GM21619 (cell line): Measurements from ENCODE around the gene GOLGA6D.
"Not testable (repeated sequence)": the region's sequence is repeated elsewhere in the genome, so short reads cannot be mapped to it uniquely, and the experiment has no call there.

ENCODE experiments used
- ATAC-seq: cut with Tn5 transposase; IDR thresholded peaks from one replicate; pipeline ENCODE4 v1.9.1; 2021; ENCODE audit not compliant: unreplicated experiment

GOLGA6D gene

DNA sequence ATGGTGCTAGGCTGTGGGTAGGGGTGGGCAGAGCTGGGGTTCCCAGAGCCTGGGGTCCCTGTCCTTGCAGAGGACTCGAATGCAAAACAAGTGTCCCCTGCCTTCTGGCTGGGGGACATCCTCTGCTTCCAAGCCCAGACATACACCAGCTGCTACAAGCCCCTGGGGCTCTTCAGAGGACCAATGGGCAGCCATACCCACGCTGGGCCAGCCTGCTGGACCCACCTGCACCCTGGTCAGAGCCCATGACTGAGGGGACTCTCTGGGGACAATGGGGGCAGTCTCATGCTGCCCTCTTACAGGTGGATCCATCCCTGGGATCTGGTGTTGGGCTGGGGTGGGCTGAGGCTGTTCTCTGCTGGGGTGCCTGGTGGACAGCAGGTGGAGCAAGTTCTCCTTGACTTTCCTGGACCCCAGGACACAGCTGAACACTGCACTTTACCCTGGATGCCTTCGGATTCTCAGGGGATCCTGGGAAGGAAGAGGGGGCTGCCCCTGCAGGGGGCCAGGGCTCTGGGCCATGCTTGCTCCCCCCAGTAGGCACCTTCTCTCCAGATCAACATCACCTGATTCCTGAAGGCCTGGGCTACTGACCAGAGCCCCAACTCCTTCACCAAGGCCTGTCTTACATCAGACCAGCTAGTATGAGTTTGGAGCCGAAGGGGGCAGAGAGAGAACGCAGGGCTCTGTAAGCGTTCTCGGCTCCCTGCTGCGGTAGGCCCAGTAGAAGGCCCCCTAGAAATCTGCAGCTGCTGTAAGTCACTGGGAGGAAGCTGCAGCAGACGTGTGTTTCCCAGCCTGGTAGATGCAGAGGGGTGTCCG is 46.1 kb downstream of the GOLGA6D start:
- no peak for ATAC-seq

DNA sequence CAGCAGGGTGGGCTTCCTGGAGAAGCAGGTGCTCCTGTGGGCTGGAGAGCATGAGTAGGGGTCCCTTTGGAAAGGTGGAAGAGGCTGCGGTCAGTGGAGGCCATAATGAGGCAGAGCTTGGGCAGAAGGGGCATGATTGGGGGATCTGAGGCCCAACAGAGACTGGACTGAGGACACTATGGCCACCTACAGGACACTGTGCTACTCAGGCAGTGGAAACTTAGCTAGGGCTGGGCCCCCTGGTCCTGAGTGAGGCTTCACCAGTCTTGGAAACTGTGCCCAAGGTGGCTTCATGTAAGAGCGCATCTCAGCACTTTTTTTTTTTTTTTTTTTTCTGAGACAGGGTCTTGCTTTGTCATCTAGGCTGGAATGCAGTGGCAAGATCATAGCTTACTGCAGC is 46.9 kb downstream of the GOLGA6D start:
- no peak for ATAC-seq

DNA sequence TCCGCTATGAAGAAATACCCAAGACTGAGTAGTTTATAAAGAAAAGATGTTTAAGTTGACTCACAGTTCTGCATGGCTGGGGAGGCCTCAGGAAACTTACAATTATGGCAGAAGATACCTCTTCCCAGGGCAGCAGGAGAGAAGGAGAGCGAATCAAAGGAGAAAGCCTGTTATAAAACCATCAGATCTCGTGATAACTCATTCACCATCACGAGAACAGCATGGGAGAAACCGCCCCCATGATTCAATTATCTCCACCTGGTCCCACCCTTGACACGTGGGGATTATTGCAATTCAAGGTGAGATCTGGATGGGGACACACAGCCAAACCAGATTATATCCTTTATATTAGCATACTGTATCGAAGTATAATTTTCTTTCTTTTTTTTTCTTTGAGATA is 49.5 kb downstream of the GOLGA6D start:
- not testable (repeated sequence) for ATAC-seq

DNA sequence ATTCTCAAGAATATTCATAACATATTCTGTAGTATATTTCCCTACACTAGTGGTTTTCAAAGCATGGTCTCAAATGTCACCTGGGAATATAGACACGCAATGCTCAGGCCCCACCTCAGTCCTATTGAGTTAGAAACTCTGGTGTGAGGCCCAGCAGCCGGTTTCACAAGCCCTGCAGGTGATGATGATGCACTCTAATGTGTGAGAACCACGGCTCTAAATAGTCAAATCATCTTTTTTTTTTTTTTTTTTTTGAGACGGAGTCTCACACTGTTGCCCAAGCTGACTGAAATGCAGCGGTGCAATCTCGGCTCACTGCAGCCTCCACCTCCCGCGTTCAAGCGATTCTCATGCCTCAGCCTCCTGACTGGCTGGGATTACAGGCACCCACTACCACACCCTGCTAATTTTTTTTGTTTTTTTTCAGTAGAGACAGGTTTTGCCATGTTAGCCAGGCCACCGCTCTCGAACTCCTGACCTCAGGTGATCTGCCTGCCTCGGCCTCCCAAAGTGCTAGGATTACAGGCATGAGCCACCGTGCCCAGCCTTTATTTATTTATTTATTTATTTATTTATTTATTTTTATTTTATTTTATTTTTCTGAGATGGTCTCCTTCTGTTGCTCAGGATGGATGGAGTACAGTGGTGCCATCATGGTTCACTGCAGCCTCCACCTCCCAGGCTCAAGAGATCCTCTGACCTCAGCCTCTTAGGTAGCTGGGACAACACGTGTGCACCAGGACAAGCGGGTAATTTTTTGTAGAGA is 51.2 kb downstream of the GOLGA6D start:
- ATAC-seq: not testable (repeated sequence)

DNA sequence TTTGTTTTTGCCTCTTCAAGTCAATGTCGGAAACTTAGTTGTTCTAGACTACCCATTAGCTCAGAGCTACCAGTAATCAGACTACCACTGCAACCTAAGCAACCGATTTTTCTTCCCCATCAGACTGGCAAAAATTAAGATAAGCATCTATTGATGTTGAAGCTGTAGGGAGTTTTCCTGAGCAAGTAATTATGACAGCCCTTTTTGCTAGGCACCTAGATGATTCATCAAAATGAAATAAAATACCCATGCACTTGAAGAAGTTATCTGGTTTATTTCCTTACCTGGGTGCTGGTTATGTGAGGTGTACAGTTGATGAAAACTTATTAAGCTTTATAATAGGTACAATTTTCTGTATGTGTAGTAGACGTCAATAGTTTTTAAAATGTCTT is 52.7 kb downstream of the GOLGA6D start:
- ATAC-seq: no peak

DNA sequence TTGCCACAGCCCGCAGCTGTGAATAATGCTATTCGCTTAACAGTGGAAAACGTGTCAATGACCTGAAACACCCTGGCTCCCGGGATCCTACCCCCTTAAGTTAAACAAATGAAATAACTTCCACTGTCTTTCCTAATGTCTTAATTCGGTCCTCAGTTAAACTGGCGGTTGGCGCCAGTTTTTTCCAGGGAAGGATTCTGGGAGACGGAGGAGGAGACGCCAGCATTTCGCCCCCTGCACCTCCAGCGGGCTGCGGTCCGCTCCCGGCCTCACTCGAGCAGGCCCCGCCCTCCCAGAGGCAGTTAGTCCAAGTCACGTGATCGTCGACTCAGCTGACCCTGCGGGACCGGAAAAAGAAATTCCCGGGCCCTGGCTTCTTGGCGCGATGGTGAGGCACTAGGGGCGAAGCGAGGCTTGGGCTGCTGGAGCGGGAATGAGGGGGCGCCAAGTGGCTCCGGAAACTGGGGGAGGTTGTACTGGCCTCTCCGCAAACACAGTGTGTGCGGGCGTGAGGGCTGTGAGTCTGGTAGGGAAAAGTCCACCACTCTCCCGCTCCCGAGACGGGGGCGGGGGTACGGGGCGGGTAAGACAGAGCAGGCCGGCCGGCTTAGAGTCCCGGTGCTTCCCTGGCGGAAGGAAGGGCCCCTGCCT is 53.2 kb downstream of the GOLGA6D start, which contains the start of gene COMMD4:
TSS of gene COMMD4 (plus strand) at position 359 of the 651 bp plus-strand sequence. CDS start at position 386, 27 bp downstream.
- peak; percentile 56 for ATAC-seq

DNA sequence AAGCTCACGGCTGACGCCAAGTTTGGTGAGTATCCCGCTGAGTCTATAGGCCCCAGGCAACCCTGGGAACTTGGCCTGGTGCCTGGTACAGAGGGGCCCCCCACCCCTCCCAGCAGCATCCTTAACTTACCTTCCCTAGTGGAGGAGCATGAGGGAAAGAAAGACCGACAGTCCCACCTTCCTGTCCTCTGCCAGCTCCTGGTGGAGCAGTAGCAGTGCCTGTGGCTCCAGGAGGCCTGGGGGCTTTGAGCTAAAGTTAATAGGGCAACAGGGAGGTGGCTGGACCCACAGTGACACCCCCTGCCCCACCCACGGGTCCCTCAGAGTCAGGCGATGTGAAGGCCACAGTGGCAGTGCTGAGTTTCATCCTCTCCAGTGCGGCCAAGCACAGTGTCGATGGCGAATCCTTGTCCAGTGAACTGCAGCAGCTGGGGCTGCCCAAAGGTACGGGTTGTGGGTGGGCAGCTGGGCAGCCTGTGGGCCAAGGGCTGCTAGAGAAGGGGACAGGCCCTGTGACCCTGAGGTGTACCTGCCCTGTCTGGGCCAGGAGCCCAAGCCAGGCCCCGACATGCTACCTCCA is 56.1 kb downstream of the GOLGA6D start:
- ATAC-seq: no peak

DNA sequence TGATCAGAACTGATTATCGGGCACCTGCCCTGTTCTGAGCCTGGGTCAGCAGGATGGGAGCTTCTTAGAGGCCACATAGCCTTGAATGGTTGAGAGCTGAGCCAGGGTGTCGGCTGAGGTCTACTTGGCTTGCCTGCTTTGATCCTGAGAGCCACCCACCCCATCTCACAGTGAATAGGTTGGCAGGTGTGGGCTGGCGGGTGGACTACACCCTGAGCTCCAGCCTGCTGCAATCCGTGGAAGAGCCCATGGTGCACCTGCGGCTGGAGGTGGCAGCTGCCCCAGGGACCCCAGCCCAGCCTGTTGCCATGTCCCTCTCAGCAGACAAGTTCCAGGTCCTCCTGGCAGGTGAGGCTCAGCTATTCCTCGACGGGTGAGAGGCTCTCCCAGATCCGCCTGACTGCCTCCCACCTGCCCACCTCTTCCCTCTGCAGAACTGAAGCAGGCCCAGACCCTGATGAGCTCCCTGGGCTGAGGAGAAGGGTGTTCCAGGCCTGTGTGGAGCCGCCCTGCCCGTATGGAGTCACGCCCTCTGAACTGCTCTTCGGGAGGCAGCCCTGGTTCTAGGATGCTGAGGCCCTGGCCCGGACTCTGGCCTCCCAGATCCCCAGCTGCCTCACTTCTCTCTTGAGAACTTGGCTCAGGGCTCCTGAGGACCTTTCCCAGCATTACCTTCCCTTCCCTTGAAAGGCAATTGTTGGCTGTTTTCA is 57.1 kb downstream of the GOLGA6D start:
- no peak for ATAC-seq

DNA sequence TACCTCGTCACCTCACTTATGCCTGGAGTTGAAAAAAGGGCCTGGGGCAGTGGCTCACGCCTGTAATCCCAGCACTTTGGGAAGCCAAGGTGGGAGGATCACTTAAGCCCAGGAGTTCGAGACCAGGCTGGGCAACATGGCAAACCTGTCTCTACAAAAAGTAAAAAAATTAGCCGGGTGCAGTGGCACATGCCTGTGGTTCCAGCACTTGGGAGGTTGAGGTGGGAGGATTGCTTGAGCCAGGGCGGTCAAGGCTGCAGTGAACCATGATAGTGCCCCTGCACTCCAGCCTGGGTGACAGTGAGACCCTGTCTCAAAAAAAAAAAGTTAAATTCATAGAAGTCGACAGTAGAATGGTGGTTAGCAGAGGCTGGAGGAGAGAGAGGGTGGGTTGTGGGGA is 59.6 kb downstream of the GOLGA6D start:
- no peak for ATAC-seq

DNA sequence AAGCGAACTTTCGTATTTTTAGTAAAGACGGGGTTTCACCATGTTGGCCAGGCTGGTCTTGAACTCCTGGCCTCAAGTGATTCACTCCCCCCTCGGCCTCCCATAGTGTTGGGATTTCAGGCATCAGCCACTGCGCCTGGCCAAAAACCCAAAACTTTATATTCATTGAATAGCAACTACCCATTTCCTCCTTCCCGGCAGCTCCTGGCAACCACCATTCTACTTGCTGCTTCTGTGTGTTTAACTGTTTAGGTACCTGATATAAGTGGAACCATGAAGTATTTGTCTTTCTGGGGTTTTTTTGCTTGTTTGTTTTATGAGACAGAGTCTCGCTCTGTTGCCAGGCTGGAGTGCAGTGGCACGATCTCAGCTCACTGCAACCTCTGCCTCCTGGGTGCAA is 61.3 kb downstream of the GOLGA6D start:
- ATAC-seq: not testable (repeated sequence)
